H1 (cell line): ENCODE data around the gene NLGN4Y. TPM values are rescaled to one million over a fixed set of nuclear protein-coding genes. Genes with fewer than 3 reads are reported as not detected.

ENCODE experiments used
- PHF8 ChIP-seq: fragments of 200-600 bp; sonication (generic); conservative IDR thresholded peaks from 2 replicates; pipeline ENCODE4 v1.7.1; 2012; ENCODE audit warnings: low read depth, mild to moderate bottlenecking, inconsistent platforms, low read length, moderate library complexity
- RAD21 ChIP-seq, 2 experiments: IDR thresholded peaks in 1 of 2; conservative IDR thresholded peaks in 1 of 2; 2 replicates each; pipeline ENCODE4 v1.6.1; 2011; ENCODE audit warnings: low read depth in 2 of 2, low read length in 2 of 2, improper control_type of control experiment in 1 of 2, inconsistent platforms in 1 of 2, mild to moderate bottlenecking in 1 of 2, moderate library complexity in 1 of 2
- SP4 ChIP-seq: IDR thresholded peaks from 2 replicates; pipeline ENCODE4 v1.6.1; 2012; ENCODE audit warnings: low read length, inconsistent platforms
- polyA plus RNA-seq, 7 experiments: library from polyadenylated mRNA; depleted of rRNA in 3 of 7; stranded (reverse) in 5 of 7; unstranded in 2 of 7; fragments of >200 nt in 5 of 7; fragments of 200-250 nt in 2 of 7; gene quantifications; 1 replicate in 5 of 7; 2 replicates in 1 of 7; 4 replicates in 1 of 7; pipeline versions ENCODE4 v1.2.1 to v1.2.3, GENCODE V29; 2011 to 2013; ENCODE audit warnings: missing spikeins in 2 of 7, mixed read lengths in 2 of 7
- total RNA-seq: library from RNA; stranded (reverse); fragmentation: NEBNext Ultra II Directional; extraction: Animal tissue kit (Norgen Biotek cat#: 25700); gene quantifications from 2 replicates; pipeline ENCODE4 v1.2.1, GENCODE V29; 2021

NLGN4Y gene
- total and polyA plus RNA-seq, 2 of the 8 experiments (the other 6 are each of a cell fraction or from before 2014, with no cell fraction given), result 35.7 to 51.3 TPM

DNA sequence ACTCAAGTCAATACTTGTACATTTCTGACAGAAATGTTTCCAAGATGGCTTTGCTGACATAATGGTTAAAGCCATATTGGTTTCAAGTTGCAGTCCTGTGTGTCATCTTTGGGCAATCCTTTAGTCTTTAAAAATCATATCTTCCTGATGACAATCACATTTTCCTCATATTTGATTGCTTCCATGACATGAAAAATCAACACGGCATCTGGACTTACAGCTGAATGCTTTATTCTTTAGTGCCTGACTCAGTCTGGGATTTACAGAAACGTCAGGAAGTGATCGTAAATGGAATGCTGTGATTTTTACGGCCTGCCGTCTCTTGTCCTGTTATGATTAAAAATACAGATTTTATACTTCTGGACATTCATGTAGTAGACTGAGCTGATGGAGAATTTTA is 304.2 kb downstream of the NLGN4Y start (continued):
- TF ChIP-seq SP4, result no peak
- TF ChIP-seq RAD21 (IDR thresholded peaks at IDR 0.05 in 1 of 2, conservative IDR thresholded peaks at IDR 0.05 in 1 of 2; ENCODE audit: low read depth in 2 of 2, low read length in 2 of 2), result no peak
- no peak for TF ChIP-seq PHF8
